Measurements from ENCODE around the gene ZCWPW2. TPM values are rescaled to one million over a fixed set of nuclear protein-coding genes. Genes with fewer than 3 reads are reported as not detected.

Gene ZCWPW2
- total RNA-seq, 1 experiment from 2014 or later = not detected

DNA sequence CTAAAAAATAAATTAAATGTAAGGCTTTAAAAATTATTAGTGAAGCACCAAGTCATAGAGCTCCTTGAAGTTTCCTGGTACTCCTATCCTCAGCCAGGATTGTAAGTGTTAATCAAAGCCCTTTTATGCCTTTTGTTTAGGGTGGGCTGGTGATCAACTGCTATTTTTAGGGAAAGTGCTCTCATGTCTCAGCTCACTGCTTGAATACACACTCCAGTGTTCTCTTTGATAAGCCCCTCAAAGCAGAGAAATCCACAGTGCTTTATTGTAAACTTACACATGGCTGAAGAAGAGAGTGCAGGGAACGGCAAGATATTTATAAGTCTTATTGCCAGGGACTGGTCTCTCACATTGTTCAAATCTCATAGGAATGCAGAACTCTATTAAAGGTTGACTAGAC lies 156.5 kb downstream of the ZCWPW2 start:
- Mint-ChIP-seq H3K9me3 (ENCODE audit: low read depth, unreplicated experiment) (no peaks in the 10 kb centered on the region), H3K4me3 (ENCODE audit: low read depth, unreplicated experiment) (no peak overlapping the region), H3K36me3 (ENCODE audit: insufficient read depth, unreplicated experiment) (no peaks in the 10 kb centered on the region), H3K27ac (ENCODE audit: unreplicated experiment) (no peak overlapping the region), H3K4me1 (ENCODE audit: low read depth, unreplicated experiment) (no peaks in the 10 kb centered on the region), H3K27me3 (ENCODE audit: unreplicated experiment) (no peaks in the 10 kb centered on the region)
- BruUV-seq (replicated peaks) = no TSS peak
- DNase-seq = no peak
- TF ChIP-seq, protein P1, sequence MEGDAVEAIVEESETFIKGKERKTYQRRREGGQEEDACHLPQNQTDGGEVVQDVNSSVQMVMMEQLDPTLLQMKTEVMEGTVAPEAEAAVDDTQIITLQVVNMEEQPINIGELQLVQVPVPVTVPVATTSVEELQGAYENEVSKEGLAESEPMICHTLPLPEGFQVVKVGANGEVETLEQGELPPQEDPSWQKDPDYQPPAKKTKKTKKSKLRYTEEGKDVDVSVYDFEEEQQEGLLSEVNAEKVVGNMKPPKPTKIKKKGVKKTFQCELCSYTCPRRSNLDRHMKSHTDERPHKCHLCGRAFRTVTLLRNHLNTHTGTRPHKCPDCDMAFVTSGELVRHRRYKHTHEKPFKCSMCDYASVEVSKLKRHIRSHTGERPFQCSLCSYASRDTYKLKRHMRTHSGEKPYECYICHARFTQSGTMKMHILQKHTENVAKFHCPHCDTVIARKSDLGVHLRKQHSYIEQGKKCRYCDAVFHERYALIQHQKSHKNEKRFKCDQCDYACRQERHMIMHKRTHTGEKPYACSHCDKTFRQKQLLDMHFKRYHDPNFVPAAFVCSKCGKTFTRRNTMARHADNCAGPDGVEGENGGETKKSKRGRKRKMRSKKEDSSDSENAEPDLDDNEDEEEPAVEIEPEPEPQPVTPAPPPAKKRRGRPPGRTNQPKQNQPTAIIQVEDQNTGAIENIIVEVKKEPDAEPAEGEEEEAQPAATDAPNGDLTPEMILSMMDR (IDR thresholded peaks at IDR 0.05; ENCODE audit: unreplicated experiment) = no peak
- CTCF ChIA-PET = no interaction called here
- intact Hi-C loops (cut with micrococcal nuclease; ENCODE audit: unreplicated experiment) = no loop called here

DNA sequence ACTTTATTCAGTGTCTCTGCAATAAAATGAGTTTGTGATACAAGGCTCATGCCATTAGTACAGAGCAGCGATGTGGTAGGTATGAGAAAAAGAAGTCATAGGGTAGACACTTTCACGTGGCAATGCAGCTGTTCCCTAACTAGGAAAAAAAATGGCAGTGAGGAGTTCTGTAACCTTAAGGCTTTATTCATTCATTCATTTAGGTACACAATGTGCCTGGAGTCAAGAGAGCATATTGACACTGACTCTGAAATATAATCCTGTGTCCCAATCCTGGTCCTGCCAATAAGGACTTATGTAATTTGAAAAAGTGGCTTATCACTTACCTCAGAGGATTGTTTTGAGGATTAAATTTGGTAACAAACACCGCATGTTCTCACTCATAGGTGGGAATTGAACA lies 173.1 kb downstream of the ZCWPW2 start:
- H3K4me3 Mint-ChIP-seq (ENCODE audit: low read depth, unreplicated experiment) = no peak overlapping the region
- CTCF ChIA-PET = no interaction called here
- TF ChIP-seq, protein P1 (IDR thresholded peaks at IDR 0.05; ENCODE audit: unreplicated experiment) = no peak
- no peaks in the 10 kb centered on the region for H3K4me1 Mint-ChIP-seq (ENCODE audit: low read depth, unreplicated experiment)
- BruUV-seq (replicated peaks) = no TSS peak
- H3K9me3 Mint-ChIP-seq (ENCODE audit: low read depth, unreplicated experiment) = no peaks in the 10 kb centered on the region
- DNase-seq = no peak
- no peaks in the 10 kb centered on the region for H3K36me3 Mint-ChIP-seq (ENCODE audit: insufficient read depth, unreplicated experiment)
- intact Hi-C loops (cut with micrococcal nuclease; ENCODE audit: unreplicated experiment) = no loop called here
- H3K27ac Mint-ChIP-seq (ENCODE audit: unreplicated experiment) = no peak overlapping the region
- no peaks in the 10 kb centered on the region for H3K27me3 Mint-ChIP-seq (ENCODE audit: unreplicated experiment)

DNA sequence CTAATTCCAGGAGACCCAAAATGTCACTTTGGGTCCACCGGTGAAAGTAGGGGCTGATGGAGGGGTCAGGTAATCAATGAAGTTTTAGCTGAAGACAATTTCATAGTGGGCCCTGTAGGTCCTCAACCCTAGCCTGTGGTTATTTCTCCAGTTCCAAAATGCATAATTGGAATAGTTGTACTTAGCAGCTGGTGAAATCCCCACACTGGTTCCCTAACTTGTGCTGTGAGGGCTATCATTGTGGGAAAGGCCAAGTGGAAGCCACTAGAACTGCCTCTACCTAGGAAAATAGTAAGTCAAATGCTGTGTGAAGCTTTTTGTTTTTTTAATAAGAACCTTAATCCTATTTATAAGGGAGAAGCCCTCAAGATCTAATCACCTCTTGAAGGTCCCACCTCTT lies 193.8 kb downstream of the ZCWPW2 start:
- Mint-ChIP-seq H3K4me1 (ENCODE audit: low read depth, unreplicated experiment) (no peaks in the 10 kb centered on the region), H3K27me3 (ENCODE audit: unreplicated experiment) (no peaks in the 10 kb centered on the region), H3K27ac (ENCODE audit: unreplicated experiment) (no peak overlapping the region), H3K9me3 (ENCODE audit: low read depth, unreplicated experiment) (no peaks in the 10 kb centered on the region), H3K36me3 (ENCODE audit: insufficient read depth, unreplicated experiment) (no peaks in the 10 kb centered on the region), H3K4me3 (ENCODE audit: low read depth, unreplicated experiment) (no peak overlapping the region)
- TF ChIP-seq, protein P1 (IDR thresholded peaks at IDR 0.05; ENCODE audit: unreplicated experiment) = no peak
- no peak for DNase-seq
- intact Hi-C loops (cut with micrococcal nuclease; ENCODE audit: unreplicated experiment) = no loop called here
- BruUV-seq (replicated peaks) = no TSS peak
- CTCF ChIA-PET = no interaction called here

DNA sequence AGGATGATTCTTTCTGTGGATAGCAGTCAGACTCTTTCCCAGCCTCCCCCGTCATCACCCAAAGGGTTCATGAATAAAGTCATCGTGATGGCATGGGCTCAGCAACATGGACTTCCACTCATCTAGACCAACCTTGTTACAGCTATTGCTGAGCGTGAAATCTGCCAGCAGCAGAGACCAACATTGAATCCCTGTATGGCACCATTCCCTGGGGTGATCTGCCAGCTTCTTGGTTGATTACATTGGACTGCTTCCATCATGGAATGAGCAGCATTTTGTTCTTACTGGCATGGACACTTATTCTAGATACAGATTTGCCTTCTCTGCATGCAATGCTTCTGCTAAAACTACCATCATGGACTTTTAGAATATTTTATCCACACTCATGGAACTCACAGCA lies 195.7 kb downstream of the ZCWPW2 start:
- Mint-ChIP-seq H3K27me3 (ENCODE audit: unreplicated experiment) (no peaks in the 10 kb centered on the region), H3K27ac (ENCODE audit: unreplicated experiment) (no peak overlapping the region), H3K9me3 (ENCODE audit: low read depth, unreplicated experiment) (no peaks in the 10 kb centered on the region), H3K4me3 (ENCODE audit: low read depth, unreplicated experiment) (no peak overlapping the region), H3K4me1 (ENCODE audit: low read depth, unreplicated experiment) (no peaks in the 10 kb centered on the region), H3K36me3 (ENCODE audit: insufficient read depth, unreplicated experiment) (no peaks in the 10 kb centered on the region)
- BruUV-seq (replicated peaks) = no TSS peak
- intact Hi-C loops (cut with micrococcal nuclease; ENCODE audit: unreplicated experiment) = no loop called here
- TF ChIP-seq, protein P1 (IDR thresholded peaks at IDR 0.05; ENCODE audit: unreplicated experiment) = no peak
- no peak for DNase-seq
- CTCF ChIA-PET = no interaction called here

DNA sequence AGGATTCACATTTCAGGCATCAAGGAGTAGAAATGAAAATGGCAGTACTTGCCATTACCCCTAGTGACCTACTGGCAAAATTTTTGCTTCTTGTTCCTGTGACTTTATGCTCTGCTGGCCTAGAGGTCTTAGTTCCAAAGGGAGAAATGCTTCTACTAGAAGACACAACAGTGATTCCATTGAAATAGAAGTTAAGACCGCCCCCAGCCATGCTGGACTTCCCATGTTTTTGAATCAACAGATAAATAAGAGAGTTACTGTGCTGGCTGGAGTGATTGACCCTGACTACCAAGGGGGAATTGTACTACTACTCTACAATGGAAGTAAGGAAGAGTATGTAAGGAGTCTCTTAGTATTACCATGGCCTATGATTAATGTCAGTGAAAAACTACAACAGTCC lies 196.3 kb downstream of the ZCWPW2 start:
- intact Hi-C loops (cut with micrococcal nuclease; ENCODE audit: unreplicated experiment) = no loop called here
- CTCF ChIA-PET = no interaction called here

More for the DNA sequence above, 196.3 kb downstream of the ZCWPW2 start:
- Mint-ChIP-seq H3K27ac (ENCODE audit: unreplicated experiment) (no peak overlapping the region), H3K36me3 (ENCODE audit: insufficient read depth, unreplicated experiment) (no peaks in the 10 kb centered on the region), H3K27me3 (ENCODE audit: unreplicated experiment) (no peaks in the 10 kb centered on the region), H3K4me1 (ENCODE audit: low read depth, unreplicated experiment) (no peaks in the 10 kb centered on the region), H3K9me3 (ENCODE audit: low read depth, unreplicated experiment) (no peaks in the 10 kb centered on the region), H3K4me3 (ENCODE audit: low read depth, unreplicated experiment) (no peak overlapping the region)
- no TSS peak for BruUV-seq (replicated peaks)
- TF ChIP-seq, protein P1 (IDR thresholded peaks at IDR 0.05; ENCODE audit: unreplicated experiment) = no peak
- no peak for DNase-seq

Measured in Calu3 (cell line).